Cerebellar nuclear complex (tissue), 1 donor: ENCODE measurements around the gene XAF1.
"Not testable (repeated sequence)": the region's sequence is repeated elsewhere in the genome, so short reads cannot be mapped to it uniquely, and the experiment has no call there.

Source experiments
- DNase-seq, 2 experiments: peaks; one replicate each; lab custom pipeline; 2025; lab: John Stamatoyannopoulos, UW

The XAF1 gene, protein sequence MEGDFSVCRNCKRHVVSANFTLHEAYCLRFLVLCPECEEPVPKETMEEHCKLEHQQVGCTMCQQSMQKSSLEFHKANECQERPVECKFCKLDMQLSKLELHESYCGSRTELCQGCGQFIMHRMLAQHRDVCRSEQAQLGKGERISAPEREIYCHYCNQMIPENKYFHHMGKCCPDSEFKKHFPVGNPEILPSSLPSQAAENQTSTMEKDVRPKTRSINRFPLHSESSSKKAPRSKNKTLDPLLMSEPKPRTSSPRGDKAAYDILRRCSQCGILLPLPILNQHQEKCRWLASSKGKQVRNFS

DNA sequence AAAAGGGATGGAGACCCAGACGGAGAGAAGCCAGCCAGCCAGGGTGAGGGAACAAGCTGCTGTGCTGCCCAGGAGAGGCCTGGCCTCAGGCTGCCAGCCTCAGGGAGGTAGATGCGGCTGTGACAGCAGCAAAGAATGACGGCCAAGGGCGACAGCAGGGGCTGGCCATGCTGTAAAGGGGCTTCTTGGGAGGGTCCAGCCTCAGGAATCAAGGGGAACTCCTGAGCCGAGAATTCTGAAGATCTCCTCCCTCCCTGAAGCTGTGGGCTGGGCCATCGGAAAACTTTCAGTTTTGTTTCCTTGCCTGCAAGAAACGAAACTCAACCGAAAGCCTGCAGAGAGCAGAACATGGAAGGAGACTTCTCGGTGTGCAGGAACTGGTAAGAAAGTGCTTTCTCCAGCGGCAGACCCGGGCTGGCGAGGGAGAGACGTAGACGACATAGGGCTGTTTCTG is at the start of gene XAF1:
Gene XAF1, plus strand, starts transcription at position 316 of the 454 bp plus-strand sequence. Its CDS starts 33 bp downstream, at position 349.
- no peak for DNase-seq

DNA sequence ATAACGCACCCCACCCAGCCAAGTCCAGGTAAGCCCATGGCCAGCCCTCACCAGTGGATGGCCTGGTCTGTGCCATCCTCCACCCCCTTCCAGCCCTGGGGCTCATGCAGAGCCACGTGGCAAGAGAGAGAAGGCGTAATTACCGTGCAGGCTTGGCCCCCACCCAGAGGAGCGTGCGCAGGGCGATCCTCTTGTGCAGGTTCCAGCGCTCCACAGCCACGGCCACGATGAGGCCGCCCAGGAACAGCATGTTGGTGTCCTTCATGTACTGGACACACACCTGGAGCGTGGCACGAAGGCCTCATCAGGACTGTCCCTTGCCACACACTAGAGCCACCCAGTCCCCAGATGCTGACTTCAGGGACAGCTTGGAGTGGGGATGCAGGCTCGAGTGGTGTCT is 49.3 kb upstream of the XAF1 start:
- no peak for DNase-seq

DNA sequence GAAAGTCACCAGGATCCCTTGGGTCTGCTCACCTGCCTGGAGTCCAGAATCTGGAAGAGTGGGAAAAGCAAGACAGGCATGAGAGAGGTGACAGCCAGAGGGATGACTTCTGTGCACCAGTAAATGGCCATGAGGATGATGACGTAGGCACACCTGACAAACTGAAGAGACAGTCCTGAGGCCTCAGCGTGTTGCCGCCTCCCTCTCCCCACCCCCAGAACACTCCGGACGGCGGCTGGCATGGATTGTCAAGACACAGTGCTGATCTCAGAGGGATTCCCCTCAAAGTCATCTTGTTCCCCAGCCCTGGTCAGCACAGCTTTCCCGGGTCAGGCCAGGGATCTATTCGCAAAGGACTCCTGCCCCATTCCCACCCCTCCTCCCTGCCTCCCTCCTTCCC is 48.9 kb upstream of the XAF1 start:
- no peak for DNase-seq

DNA sequence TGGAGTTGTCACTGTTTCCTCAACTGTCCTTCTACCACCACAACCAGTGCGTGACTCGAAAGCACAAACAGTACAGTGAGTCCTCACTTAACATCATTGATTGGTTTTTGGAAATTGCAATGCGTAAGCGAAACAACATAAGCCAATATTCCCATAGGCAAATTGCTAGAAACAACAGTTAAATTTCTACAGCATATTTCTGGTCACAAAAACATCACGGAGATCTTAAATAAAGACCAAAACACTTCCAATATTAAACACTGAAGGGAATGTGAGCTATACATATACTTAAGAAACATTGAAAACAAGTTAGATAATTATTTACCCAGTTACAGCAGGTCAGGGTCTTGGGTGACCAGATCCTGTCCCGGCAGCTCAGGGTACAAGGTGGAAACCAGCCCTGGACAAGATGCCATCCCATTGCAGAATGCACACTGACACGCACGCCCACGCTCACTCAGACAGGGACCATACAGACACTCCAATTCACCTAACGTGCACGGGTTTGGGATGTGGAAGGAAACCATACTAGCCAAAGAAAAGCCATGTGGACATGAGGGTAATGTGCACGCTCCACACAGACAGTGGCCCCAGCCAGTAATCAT is 47.4 kb upstream of the XAF1 start:
- no peak for DNase-seq

DNA sequence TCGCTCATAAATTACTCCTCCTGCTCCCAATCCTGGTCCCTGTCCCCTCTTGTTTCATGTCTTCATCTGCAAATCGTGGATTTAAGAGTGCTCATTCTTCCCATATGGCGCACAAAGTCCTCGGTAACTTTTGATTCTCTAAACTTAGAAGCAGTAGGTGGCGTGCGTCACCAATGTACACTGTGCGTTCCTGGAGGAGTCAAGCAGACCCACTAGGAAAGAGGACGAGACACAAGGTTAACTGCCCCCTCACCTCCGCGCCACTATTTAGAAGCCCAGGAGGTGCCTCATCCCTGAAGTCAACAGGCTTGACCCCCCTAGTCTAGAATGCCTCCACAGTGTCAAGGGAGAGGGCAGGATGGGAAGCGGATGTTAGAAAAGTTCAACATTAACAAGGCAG is 45.5 kb upstream of the XAF1 start:
- no peak for DNase-seq

DNA sequence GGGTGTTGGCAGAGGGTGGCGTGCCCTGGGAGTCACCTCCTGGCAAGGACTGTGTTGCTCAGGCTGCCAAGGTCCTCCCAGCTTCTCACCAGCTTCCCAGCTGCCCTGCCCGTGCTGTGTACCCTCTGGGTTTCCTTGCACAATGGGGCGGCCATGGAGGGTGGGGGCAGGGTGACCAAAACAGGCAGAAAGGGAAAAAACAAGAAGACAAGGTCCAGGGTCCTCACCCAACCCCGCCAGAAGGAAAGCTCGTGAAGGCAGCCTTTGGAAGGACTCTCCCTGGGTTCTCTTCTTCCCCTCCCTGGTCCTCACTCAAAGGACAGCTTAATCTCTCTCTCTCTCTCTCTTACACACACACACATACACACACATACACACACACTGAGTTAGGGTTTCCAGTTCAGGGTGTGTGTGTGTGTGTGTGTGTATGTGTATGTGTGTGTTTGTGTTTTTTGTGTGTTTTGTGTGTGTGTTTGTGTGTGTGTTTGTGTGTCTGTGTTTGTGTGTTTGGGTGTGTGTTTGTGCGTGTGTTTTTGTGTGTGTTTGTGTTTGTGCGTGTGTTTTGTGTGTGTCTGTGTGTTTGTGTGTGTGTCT is 44.7 kb upstream of the XAF1 start:
- no peak for DNase-seq

DNA sequence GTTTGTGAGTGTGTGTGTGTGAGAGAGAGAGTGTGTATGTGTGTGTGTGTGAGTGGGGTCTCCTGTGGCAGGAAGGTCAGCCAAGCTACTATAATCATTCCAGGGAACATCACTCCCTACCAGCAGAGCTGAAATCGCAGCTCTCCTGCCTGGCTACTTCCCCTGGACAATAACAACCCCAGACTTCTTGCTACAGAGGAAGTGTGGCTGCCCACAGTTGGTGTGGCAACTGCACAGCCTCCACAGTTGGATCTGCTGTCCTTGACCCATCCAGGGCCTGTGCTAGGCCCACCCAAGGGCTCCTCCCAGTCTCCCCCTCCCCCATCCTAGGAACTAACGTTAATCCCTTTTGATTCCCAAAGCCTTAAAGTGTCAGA is 44.2 kb upstream of the XAF1 start:
- no peak for DNase-seq

DNA sequence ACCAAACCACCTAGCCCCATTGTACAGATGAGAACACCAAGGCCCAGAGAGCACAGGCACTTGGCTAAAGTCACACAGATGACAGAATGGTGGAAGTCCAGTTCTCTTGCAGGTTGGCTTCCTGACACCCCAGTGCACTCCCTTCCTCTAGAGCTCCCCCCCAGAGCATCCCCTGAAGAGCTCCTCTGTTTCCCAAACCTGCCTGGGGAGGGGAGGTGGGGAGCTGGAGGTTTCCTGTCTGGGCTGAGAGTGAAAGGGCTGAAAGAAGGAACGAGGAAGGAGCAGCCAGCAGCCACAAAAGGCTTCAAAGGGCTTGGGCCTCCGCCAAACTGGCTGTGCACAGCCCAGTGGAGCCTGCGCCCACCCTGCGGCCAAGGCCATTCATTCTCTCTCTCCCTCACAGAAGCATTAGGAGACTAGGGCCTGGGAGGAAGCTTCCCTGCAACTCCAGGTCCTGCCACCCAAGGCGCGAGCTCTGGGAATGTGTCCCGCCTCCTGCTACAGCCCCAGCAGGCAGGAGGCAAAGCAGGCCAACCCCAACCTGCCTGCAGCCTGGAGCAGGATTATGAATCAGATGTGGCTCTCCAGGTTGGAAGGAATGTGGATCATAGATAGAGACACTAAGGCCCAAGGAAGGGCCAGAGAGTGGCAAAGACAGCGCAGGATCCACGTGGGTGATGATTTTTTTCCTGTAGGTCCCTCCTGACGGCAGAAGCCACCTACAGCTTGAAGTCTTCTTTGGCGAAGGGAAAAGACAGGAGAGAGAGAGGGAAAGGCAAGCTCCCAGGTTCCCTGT is 43.6 kb upstream of the XAF1 start:
- DNase-seq = no peak

DNA sequence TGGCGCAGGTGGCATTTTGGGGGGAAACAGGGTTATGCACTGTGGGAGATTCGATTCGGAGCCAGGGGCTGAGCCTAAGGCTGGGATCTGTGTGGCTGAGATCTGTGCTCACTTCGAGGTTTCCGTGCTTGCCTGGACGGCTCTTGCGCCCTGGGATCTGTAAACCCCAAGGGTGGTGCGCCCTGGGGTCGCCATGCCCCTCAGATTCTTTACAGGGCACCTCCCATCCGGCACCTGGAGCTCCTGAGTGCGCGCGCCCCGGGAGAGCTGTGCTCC is 43.1 kb upstream of the XAF1 start:
- no peak for DNase-seq

DNA sequence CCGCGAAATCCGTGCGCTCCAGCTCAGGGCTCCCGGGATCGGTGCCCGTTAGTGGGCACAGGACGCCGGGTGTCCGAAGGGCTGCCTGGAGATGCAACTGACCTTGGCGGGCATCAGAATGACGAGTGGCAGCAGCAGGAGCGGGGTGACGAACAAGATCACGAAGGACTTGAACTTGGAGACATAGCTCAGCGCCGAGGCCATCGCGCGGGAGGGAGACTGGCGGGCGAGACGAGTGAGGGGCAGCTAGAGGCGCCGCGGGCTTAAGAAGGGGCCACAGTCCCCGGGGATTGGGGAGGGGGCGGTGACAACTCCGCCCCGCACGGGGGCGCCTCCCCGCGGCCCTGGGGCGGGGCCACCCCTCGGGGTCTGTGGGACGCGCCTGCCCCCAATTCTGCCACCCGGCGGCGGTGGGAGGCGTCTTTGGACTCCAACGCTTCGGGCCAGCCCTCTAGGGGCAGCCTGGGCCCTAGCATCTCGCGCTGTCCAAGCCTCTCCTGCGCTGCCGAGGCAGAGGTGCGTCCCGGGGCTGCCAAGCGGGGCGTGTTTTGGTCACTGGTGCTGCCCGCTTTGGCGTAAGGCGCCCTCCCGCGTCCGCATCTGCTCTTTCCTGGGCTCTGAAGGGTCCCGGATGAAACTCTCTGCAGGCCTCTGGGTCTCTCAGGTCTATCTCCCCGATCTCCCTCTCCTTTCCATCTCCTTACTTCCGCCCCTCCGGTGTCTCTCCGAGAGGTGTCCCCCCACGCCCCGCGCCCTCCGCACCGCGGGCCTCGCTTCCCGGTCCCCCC is 42.5 kb upstream of the XAF1 start, which contains the start of gene SLC13A5:
Gene SLC13A5, minus strand, starts transcription at position 240 of the 788 bp plus-strand sequence. Its CDS starts 36 bp downstream, at position 204.
- no peak for DNase-seq

DNA sequence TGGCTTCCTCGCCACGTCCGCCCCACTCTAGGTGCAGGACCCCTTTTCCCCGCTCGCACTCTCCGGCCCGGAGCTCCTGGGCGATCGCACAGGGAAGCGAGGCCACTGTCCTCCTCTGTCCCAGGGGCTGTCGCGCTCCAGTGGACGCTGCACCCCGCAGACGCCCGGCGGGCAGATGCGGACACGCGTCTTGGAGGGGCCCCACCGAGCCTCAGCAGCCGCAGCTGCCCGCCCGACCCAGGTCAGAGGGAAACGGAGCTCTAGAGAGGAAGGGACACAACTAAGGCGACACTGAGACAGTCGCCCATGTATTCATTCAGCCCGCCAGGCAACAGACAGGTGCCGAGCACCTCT is 42.0 kb upstream of the XAF1 start:
- DNase-seq = no peak

DNA sequence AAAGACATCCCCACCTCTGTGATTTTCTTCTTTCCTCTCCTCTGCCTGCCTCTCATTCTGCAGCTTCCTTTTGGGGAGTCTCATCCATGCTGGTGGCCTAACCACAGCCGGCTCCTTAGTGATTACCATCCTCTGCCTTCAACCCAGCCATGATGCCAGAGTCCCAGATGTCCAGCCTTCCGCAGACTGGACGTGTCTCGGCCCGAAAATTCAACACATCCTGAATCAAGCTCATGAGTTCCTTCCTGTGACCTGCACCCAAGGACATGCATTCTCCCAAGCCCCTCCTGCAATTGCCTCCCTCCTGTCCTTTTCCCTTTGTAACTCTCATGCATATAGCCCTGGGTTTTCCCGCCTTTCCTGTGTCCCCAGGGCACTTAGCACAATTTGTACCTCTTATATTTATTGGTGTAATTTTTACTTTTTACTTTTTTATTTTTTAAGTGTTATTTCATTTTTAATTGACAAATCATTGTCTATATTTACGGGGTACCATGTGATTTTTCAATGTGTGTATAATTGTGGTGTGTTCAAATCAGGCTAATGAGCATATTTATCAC is 41.5 kb upstream of the XAF1 start:
- no peak for DNase-seq

DNA sequence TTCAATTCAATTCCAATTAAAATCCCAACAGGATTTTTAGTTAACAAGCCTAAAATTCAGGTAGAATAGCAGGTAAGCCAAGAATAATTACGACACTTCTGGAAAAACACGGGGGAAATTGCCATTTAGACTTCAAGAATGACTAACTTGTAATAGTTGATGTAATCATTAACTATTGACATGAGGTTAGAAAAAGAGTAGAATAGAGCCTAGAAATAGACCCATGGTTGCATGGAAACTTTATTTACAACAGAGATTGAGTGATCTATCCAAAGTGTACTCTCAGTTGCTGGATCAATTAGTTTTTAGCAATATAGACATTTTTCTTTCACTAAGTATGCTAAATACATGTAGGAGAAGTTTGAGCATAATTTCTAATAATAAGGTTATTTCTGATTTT is 39.1 kb upstream of the XAF1 start:
- DNase-seq = no peak

DNA sequence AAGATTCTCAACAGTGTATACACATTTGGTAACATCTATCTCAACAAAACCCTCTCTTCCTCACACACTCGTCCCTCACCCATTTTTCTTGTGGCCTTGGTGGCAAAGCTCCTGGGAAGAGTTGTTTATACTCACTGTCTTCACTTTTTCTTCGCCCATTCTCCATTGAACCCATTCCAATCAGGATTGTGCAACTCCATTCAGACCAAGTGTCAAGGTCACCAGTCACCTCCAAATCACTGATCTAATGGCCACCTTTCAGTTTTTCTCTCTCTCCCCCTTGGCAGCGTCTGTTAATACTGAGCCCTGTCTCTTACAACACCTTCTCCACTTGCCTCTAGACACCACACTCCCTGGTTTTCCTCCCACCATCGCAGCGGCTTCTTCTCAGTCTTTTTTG is 34.1 kb upstream of the XAF1 start:
- DNase-seq = no peak

DNA sequence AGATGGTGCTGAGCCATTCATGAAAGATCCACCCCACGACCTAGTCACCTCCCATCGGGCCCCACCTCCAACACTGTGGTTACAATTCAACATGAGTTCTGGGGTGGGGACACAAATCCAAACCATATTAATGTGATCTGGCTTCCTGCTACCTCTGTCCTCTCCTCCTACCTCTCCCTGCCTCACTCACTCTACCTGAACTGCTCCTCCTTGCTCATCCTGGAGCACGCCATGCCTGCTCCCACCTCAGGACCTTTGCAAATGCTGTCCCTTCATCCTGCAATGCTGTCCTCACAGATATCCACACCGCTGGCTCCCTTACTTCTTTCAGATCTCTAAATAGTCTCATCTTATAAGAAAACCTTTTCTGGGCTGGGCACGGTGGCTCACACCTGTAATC is 31.8 kb upstream of the XAF1 start:
- no peak for DNase-seq

DNA sequence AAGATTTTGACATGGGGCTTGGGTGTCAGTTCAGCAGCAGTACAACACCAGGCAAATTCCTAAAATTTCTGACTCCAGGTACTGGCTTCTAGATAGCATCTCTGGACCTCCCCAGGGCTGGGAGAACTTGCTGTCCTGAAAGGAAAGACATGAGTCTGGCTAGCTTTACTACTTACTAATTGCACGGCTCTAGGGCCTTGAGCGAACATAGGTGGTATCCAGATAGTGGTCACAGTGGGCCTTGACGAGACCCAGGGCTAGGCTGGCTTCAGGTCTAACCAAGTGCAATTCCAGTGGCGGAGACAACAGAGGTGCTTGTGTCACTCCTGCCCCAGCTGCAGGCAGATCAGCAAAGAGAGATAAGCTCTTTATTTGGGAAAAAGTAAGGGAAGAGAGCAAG is 26.3 kb upstream of the XAF1 start:
- no peak for DNase-seq

DNA sequence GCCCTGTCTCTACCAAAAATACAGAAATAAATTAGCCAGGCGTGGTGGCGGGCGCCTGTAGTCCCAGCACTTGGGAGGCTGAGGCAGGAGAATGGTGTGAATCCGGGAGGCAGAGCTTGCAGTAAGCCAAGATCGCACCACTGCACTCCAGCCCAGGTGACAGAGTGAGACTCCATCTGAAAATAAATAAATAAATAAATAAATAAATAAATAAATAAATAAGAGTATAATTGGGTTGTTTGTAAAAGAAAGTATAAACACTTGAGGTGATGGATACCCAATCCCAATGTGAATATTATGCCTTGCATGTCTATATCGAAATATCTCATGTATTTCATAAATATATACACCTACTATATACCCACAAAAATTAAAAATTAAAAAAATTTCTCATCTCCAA is 9.2 kb upstream of the XAF1 start:
- not testable (repeated sequence) for DNase-seq

DNA sequence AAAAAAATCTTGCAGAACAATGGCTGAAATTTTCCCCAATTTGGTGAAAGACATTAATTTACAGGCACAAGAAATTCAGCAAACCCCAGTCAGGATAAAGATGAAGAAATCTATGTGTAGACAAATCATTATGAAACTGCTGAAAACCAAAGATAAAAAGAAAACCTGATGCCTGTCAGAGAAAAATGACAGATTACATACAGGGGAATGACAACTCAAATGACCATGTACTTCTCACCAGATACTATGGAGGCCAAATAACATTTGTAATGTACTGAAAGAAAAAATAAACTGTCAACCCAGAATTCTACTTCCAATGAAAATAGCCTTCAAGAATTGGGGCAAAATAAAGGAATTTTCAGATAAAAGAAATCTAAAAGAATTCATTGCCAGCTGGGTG is 7.2 kb upstream of the XAF1 start:
- DNase-seq = no peak

DNA sequence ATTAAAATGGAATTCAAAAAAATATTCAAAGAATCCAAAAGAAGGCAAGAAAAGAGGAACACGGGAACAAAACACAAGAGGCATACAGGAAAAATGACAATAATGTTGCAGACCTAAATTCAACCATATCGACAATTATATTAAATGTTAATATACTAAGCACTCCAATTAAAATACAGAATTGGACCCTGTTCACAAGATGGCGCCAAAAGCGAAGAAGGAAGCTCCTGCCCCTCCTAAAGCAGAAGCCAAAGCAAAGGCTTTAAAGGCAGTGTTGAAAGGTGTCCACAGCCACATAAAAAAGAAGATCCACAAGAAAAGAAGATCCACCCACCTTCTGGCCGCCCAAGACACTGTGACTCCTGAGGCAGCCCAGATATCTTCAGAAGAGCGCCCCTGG is 6.3 kb upstream of the XAF1 start:
- no peak for DNase-seq

DNA sequence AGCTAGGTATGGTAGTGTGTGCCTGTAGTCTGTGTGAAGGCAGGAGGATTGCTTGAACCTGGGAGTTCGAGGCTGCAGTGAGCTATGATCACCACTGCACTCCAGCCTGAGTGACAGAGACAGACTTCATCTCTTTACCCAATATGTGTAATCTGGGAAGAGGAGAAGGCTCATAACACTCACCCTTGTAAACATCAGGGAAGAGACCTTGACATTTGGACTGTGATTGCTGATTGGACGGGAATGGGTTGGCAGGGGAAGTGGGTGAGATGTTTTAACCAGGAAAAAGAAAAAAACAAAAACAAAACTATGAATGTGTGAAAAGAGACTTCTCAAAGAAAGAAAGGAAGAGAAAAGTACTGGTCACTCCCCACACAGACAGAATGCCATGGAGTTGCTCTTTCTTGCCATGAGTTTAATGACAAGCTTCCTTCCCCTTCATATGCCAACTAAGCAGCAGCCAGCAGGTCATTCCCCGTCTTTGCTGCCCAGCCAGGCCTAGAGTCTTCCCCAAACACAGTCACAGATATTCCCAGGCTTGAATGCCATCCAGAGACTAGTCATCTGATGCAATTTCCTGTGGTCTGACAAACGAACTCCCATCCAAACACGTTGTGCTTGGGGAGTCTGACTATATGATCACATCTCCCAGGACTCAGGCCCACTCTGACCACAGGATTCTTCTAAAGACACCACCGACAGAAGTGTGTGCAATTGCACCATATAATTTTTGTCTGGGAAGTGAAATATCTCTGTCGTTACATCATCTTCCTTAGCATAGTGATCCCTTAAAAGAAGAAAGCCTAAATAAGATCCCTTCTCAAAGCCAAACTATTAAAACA is 3.6 kb upstream of the XAF1 start:
- no peak for DNase-seq

DNA sequence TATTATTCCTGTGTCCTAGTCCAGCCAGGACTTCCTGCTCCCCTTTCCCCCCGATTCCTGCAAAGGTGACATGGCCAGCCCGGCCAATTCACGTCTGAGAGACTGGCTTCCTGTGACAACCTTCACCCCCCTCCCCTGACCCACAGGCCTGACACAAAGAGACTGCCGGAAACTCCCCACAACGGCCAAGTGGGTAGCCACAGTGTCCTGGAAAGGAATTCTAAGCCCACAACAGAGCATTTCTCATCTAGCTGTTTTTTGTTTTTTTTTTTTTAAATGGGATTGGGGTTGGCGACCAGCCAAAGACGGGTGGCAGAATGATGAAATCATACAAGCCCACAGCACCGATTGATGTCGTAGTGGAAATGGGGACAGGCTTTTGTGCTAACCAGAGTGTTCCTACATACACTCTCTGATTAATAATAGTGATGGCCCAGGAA is 2.8 kb upstream of the XAF1 start:
- DNase-seq = no peak
